Amygdala (tissue), 56 donors: Measurements from ENCODE around the gene TMEM59L.

Experiments used
- DNase-seq, 56 donors: peaks; one replicate each; lab custom pipeline; 2025; lab: John Stamatoyannopoulos, UW

TMEM59L gene

GRCh38 chr19:18608102-18608804 is 4.4 kb upstream of the TMEM59L start:
- no peak for DNase-seq

GRCh38 chr19:18608805-18609716 is 3.6 kb upstream of the TMEM59L start:
- DNase-seq: no peak

GRCh38 chr19:18609717-18610051 is 3.0 kb upstream of the TMEM59L start:
- no peak for DNase-seq

- no peak for DNase-seq
These were observed 2.5 kb upstream of the TMEM59L start for GRCh38 chr19:18610245-18610555.

GRCh38 chr19:18610556-18611326 is 1.9 kb upstream of the TMEM59L start:
- no peak for DNase-seq

- DNase-seq: no peak
These were observed 1.2 kb upstream of the TMEM59L start for GRCh38 chr19:18611327-18612050.

- peak in 2 of 56 donors; percentile 53 for DNase-seq
These were observed 459 bp upstream of the TMEM59L start for GRCh38 chr19:18612051-18612771.

GRCh38 chr19:18613589-18614234 is 1.0 kb downstream of the TMEM59L start:
- DNase-seq: peak in 7 of 56 donors; percentile 16 to 44 (median 21)

GRCh38 chr19:18616023-18616422 is 3.4 kb downstream of the TMEM59L start:
- no peak for DNase-seq

- no peak for DNase-seq
These were observed 4.9 kb downstream of the TMEM59L start for GRCh38 chr19:18617562-18617961.

- no peak for DNase-seq
These were observed 5.6 kb downstream of the TMEM59L start for GRCh38 chr19:18618236-18618635.

GRCh38 chr19:18620311-18620710 is 7.6 kb downstream of the TMEM59L start:
- no peak for DNase-seq

GRCh38 chr19:18620902-18621301 is 8.2 kb downstream of the TMEM59L start:
- no peak for DNase-seq

GRCh38 chr19:18626906-18627305 is 14.2 kb downstream of the TMEM59L start:
- DNase-seq: peak in 3 of 56 donors; percentile 18 to 21 (median 19)

GRCh38 chr19:18629166-18630088 is 16.8 kb downstream of the TMEM59L start:
- peak in 37 of 56 donors; percentile 11 to 92 (median 49) for DNase-seq

GRCh38 chr19:18633321-18633720 is 20.7 kb downstream of the TMEM59L start:
- no peak for DNase-seq

- no peak for DNase-seq
These were observed 22.1 kb downstream of the TMEM59L start for GRCh38 chr19:18634612-18635297.

- DNase-seq: no peak
These were observed 23.1 kb downstream of the TMEM59L start for GRCh38 chr19:18635831-18636182.
